GM18867 (cell line): Measurements from ENCODE around the gene SLC30A10.
"Not testable (repeated sequence)": the region's sequence is repeated elsewhere in the genome, so short reads cannot be mapped to it uniquely, and the experiment has no call there.

ENCODE experiments used
- ATAC-seq: cut with Tn5 transposase; IDR thresholded peaks from one replicate; pipeline ENCODE4 v1.9.1; 2021; ENCODE audit warnings: mild to moderate bottlenecking, moderate library complexity; ENCODE audit not compliant: unreplicated experiment

The SLC30A10 gene

DNA sequence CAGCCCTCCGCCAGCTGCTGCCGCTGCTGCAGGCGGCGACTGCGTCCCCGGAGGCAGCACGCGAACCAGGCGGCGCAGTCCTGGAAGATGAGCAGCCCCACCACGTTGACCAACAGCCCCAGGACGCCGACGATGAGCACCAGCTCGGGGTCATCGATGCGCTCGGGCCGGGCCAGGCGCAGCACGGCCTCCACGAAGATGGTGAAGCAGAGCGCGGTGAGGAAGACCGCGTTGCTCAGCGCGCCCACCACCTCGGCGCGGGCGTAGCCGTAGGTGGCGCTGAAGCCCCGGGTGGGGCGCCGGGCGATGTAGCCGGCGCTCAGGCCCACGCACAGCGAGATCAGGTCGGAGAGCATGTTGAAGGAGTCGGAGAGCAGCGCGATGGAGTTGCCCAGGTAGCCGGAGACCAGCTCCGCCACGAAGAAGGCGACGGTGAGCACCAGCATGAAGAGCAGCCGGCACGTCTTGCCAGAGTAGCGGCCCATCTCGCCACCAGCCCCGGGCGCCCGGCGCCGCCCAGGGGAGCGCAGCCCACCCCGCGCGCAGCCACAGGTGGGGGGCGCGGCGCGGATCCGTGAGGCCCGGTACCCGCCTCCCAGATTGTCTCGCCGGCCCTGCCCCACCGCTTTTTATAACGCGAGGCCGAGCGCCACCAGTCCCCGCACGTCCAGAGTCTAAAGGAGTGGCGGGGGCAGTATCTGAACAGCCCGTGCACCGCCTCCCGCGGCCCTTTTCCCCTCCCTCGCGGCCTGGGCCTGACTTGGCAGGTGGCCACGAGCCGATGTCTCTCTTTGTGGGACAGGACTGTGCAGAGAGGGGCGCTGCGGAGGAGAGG is at the start of gene SLC30A10:
Gene SLC30A10 (minus strand): TSS at position 602 of the 835 bp plus-strand sequence. CDS start 117 bp downstream, at position 485.
- peak; percentile 51 for ATAC-seq

DNA sequence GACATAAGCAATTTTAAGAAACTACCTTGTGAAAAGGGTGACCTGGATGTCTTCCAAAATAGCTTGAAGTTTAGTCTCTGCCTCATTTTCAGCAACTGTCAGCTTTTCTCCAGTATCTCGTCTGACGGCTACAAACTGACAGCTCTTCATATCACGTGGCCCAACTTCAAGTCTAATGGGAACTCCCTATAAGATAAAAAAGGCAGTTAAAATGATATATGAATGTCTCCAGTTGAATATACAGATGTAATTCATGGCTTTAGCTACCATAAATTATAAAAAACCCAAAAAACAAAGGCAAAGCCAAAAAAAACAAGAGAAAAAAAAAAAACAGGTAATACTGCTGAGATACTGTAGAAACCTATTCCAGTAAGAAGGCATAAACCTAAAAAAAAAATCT is 44.9 kb upstream of the SLC30A10 start:
- ATAC-seq, result no peak

DNA sequence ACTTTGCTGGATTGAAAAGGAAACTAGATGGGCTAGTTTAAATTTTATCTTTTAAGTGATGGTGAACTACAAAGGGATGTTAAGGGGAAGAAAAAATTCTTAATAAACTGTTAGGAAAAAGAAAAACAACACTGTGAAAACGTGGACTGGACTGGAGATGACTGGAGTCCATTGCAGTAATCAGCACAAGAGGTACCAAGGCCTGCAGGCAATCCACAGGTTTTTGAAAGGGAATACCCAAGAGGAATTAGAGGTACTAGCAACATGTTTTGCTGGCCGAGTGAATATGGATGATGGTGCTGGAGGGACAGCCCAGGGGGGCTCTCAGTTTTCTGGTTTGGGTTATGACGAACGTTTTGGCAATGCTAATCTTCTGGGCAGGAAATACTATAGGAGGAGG is 39.0 kb upstream of the SLC30A10 start:
- no peak for ATAC-seq

DNA sequence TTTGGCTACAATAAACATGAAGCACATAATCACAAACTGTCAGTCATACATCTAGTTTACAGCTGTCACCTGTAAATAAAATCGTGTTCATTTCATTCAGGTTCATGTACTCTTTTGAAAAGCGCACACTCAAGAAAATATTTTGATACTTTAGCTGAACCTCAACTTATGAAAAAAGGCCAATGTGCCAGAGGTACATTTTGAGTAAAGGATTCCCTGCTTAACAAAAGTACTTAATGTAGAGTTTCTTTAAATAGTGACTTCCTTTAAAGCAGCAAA is 37.7 kb upstream of the SLC30A10 start:
- no peak for ATAC-seq

DNA sequence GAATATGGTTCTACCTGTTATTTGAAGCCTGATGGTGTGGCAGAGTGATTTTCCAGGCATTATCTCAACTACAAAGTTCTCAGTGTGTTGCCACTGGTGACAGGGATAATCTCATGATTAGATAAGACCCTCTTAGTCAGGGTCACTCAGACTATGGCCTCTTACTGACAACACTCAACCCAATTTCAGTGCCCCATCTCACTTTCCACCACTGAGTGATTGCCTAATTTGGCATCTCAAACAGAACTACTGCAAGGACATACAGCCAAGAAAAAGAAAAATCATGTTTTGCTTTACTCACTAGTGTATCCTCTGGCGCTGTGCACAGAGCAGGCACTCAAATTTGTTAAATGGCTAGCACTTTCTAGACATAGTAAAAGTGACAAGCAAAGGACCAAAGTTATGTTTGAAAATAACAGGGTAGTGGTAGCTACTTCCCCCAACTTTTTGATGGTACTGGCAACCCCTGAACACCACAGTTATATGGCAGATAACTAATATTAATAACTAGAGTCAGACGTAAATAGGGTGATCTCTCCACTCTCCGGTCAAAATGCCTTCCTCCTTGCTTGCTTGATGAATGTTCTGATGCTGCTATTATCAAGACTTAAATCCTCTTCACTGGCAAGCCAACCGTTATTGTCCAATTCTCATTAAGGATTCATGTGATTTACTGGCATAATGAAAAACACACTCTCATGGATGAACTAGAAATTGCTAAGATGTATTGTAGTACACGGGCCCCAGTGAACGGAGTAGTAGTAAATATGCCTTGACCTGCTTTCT is 37.1 kb upstream of the SLC30A10 start:
- ATAC-seq, result no peak

DNA sequence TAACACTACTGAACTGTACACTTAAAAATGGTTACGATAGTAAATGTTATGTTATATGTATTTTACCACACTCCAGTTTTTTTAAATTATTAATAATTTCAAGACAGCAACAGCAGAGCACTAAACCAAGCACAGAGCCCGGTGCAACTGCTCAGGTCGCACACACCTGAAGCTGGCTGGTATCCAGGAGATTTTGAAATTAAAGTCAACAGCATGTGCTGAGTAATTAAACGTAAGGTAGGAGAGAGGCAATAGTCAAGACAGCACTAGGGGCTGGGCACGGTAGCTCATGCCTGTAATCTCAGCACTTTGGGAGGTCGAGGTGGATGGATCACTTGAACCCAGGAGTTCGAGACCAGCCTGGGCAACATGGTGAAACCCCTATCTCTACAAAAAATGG is 35.1 kb upstream of the SLC30A10 start:
- no peak for ATAC-seq

DNA sequence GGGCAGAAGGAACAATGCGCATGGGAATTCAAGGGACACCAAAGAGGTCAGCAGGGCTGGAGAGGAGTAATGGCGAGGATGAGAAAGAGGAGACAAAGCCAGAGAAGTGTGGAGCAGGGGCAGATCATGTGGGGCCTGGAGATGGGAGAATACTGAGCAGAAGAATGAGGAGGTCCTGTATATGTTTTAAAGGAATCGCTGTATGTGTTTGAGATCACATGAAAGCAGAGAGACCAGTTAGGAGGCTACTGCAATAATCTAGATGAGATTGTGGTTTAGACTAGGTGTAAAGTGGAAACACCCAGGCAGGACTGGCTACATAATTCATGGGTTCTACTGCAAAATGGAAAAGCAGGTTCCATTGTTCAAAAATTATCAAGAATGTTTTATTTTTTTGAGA is 33.3 kb upstream of the SLC30A10 start:
- no peak for ATAC-seq

DNA sequence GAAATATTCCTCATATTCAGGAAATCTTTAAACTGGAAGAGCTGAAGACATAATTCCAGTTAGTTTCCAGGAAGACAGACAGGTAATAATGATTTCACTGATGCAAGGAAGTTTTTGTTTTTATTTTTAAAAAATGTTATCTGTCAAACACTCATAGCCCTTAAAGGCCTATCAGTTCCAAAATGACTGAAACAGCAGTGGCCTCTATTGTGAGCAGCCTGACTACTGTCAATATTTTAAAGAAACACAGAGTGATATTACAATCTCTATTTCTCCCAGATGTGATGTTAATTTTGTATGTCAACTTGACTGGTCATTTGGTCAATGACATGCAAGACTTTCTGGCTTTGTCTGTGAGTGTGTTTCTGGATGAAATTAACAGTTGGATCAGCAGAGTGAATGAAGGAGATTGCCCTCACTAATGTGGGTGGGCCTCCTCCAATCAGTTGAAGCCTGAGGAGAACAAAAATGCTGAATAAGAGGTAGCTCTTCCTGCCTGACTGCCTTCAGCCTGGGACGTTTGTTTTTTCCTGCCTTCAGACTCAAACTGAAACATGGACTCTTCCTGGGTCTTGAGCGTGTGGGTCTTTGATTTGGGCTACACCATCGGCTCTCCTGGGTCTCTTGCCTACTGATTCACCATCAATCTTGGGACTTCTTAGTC is 31.3 kb upstream of the SLC30A10 start:
- ATAC-seq, result no peak

DNA sequence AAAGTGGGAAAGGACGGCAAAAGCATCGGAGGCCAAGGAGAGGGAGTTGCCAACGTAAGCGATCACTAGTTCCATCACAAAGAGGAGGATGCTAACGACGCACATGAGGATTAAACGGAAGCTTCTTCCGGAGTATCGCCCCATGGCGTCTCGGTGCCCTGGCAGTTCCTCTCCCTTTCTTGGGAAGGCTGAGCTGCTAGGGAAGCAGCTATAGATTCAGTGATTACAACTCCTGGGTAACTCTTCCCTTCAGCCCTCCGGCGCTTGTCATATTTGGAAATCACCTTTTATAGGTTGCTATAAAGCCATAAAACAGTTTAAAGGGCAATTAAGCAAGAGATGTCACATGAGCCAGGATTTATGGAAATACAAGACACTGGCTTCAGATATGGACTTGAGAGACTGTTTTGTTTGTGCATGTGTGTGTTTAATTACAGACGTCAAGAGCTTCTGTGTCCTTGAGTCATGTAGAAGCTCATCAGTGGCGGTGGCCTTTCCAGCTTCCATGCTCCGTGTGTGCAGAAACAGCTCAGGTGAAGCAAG is 30.6 kb upstream of the SLC30A10 start:
- no peak for ATAC-seq

DNA sequence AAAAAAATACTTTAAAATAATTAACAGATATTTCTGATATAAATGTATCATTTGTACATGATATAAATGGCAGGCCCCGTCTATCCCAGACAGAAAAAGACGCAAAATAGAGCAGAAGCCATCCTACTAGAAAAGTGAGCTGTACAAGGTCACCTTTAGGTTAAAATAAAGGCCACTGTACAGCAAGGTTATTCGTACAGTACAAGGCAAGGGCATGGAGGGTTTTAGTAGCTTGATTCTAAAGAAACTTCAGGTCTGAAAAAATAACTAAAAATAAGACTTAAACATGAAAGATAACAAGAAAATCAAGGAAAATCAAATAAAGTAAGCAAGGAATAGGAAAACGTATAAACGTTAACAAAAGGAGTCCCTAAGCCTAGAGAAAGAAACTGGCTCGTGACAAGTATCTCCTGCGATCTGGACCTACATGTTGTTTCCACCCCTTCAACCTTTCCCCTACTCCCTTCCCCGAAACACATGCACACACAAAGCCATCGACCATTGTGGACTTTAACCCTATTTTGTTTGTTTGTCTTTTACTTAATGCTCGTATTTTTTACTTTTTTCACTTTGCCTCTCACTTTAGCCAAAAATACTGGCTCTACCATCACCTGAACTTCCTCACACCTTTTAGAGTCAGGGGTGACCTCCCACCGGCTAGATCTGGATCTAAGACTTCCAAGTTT is 26.5 kb upstream of the SLC30A10 start:
- ATAC-seq, result no peak

DNA sequence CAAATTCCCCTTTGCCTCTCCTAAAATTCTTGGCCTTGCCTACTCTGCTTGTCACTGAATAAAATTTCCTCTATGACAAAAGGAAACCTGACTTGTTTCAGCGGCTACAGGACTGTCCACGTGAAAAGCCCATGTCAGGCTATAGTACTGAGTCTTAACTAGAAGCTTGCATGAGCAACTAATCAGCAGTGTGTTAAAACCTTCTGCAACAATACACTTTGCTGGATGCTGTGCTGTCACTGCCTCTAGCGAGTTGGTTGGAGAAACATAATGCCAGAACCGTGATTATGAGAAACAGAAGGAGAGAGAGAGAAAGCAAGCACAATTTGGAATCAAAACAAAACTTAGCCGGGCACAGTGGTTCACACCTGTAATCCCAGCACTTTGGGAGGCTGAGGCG is 25.7 kb upstream of the SLC30A10 start:
- no peak for ATAC-seq

DNA sequence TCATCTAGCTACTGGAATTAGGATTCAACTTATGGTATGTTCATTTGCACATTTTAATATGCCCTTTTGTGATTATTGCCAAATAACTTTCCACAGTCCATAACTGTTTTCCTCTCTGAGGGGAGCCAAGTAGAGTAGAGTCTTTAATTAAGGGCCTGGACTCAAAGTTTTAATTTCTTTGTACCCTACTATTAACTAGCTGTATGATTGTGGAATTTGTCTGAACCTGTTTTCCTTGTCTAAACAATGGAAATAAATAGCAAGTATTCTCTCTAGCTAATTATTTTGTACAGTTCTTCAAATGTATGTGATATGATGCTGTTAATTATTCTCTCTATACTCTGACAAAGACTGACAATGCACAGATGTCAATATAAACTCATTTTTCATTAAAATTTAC is 24.0 kb upstream of the SLC30A10 start:
- ATAC-seq, result no peak

DNA sequence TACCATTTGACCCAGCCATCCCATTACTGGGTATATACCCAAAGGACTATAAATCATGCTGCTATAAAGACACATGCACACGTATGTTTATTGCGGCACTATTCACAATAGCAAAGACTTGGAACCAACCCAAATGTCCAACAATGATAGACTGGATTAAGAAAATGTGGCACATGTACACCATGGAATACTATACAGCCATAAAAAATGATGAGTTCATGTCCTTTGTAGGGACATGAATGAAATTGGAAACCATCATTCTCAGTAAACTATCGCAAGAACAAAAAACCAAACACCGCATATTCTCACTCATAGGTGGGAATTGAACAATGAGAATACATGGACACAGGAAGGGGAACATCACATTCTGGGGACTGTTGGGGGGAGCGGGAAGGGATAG is 20.9 kb upstream of the SLC30A10 start:
- ATAC-seq, result not testable (repeated sequence)

DNA sequence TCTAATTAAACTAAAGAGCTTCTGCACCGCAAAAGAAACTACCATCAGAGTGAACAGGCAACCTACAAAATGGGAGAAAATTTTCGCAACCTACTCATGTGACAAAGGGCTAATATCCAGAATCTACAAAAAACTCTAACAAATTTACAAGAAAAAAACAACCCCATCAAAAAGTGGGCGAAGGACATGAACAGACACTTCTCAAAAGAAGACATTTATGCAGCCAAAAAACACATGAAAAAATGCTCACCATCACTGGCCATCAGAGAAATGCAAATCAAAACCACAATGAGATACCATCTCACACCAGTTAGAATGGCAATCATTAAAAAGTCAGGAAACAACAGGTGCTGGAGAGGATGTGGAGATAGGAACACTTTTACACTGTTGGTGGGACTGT is 20.4 kb upstream of the SLC30A10 start:
- ATAC-seq, result not testable (repeated sequence)

DNA sequence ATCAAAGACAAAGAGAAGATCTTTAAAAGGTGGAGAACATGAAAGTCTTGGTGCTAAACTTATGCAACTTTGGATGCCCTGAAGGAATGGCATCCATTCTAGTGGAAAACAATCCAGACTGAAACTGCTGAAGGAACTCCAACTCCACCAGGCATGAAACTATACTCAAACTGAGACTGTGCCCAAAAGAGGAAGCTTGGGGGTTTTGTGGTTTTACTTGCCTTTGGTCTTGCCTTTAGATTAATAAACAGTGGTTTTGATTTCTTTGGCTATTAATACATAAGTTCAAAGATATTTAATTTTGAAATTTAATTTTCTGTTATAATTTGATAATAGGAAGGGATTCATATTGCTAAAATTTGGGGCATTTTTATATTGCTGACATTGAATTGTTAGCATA is 17.4 kb upstream of the SLC30A10 start:
- no peak for ATAC-seq

DNA sequence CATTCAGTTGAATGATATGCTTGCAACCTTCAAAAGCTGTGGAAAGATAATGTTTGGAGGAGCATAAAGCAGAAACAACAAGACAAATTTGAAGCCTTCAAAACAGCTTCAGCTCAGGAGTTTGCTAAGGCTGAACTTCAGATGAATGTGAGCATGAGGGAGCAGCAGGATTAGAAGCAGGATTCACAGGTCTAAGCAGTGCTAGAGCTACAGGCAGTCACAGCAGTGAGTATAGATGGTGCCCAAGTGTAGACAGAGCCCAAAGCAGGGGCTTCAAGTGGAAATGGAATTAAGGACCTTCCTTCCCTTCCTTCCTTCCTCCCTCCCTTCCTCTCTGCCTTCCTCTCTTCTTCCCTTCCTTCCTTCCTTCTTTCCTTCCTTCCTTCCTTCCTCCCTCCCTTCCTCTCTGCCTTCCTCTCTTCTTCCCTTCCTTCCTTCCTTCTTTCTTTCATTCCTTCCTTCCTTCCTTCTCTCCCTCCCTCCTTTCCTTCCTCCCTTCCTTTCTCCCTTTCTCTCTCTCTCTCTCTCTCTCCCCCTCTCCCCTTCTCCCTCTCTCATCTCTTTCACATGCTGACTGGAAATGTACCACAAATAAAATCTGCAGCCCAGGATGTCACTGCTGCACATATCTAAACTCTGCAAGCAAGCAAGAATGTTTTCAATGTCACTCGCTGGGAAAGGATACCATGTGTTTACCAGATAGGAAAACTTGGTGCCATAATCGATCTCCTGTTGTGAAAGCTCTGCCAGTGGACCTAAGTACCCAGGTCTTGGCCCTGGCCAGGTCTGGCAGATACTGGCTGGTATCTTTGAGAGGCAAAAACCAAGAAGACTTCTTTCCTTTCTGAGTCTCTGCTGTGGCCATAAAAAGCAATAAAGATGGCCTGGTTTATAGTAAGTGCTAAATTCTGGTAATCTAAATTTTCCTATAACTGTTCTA is 13.1 kb upstream of the SLC30A10 start:
- ATAC-seq, result no peak

DNA sequence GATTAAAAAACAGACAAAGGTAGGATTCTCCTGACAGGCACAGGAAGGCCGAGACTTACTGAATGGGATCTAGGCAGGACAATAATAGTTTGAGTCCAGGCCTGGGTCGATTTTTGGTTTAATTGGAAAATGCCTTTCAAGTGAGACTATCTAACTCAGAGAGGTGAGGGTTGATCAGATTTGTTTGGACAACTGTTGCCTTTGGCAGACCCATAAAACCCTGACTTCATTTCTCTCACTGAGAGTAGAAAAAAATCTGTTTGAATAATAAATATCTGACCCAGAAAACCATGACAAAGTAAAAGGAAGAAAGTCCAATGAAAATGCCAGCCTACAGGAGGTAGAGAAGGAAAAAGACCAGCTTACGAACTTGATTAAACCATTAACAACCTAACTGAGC is 12.3 kb upstream of the SLC30A10 start:
- no peak for ATAC-seq

DNA sequence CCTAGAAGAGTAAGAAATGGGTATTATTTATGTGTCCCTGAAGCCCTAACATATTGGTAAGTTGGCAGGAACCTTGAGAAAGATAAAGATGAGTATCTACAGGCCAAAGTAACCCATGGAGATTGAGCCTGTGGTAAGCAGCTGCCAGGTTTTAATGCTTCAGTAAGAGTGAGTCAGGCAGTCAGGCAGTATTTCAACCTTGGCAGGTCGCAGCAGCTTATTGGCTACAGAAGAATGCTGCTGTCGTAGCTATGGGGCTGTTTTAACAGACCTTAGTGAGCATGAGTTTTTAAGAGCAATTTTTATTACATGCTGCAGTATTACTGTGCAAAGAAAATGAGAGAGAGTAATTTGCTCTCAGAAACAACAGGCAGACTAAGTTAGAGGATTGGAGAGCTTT is 10.3 kb upstream of the SLC30A10 start:
- ATAC-seq, result no peak

DNA sequence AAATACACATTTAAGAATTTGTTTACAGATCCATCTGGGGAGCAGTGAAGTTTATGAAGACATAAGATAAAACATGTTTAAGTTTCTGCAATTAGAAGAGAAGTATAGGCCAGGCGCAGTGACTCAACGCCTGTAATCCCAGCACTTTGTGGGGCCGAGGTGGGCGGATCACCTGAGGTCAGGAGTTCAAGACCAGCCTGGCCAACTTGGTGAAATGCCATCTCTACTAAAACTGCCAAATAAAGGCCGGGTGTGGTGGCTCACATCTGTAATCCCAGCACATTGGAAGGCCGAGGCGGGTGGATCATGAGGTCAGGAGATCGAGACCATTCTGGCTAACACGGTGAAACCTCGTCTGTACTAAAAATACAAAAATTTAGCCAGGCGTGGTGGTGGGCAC is 5.4 kb upstream of the SLC30A10 start:
- ATAC-seq, result not testable (repeated sequence)

DNA sequence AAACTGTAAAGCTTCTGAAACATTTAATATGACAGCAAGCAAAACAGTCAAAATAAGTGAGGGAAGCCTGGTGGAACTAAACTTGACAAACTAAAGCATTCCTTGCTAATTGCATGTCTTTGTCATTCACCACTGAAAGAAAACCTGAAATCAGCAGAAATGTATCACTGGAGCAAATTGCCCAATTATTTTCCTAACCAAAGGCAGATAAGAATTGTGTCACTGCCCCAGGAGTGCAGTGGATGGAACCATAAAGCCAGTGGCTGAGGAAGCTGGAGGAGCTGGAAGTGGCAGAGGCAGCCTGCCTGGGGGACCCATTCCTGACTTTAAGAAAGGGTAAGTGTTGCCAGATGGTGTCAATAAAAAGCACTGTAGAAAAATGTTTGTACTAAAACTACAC is 2.7 kb upstream of the SLC30A10 start:
- ATAC-seq, result no peak
